HG03342 (cell line): ENCODE measurements around the gene SENP5.

Source experiments
- ATAC-seq: cut with Tn5 transposase; IDR thresholded peaks from one replicate; pipeline ENCODE4 v1.9.1; 2021; ENCODE audit warnings: mild to moderate bottlenecking, moderate library complexity; ENCODE audit not compliant: unreplicated experiment

SENP5 gene

DNA sequence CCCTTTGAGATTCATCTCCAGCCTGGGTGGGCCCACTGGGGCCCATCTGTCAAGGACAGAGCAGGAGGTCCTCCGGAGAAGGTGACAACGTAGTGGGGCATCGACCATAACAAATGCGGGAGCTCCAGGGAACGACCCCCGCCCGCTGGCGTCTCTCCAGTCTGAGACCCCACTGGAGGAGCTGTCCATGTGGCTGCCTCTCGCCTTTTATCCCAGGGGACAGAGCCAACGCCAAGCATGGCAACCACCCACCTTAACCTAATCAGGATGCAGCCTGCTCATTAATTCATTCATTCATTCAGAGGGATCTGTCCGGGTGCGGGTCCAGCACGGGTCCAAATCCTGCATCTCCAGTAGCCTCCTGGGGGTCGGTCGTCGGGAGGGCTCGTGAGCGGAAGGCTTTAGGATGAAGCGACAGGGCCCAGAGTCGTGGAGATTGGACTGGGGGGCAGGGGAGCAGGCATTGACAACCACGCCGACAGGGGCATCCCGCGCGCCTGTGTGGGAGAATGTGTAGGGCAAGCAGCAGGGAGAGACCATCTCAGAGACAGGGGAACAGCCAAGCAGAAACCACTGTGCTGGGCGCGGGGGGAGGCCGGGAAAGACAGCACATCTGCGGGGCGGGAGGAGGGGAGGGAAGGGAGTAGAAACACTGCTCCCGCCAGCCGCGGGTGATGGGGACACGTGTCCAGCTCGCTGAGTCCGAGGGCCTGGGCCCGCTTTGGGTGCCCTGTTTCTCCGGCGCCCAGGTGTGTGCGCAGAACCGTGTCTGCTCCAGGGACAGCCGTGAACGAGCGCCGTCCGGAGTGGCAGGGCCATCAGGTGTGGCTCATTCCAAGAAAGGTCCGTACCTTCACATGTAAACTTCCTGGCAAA is 99.0 kb downstream of the SENP5 start:
- ATAC-seq, result no peak

DNA sequence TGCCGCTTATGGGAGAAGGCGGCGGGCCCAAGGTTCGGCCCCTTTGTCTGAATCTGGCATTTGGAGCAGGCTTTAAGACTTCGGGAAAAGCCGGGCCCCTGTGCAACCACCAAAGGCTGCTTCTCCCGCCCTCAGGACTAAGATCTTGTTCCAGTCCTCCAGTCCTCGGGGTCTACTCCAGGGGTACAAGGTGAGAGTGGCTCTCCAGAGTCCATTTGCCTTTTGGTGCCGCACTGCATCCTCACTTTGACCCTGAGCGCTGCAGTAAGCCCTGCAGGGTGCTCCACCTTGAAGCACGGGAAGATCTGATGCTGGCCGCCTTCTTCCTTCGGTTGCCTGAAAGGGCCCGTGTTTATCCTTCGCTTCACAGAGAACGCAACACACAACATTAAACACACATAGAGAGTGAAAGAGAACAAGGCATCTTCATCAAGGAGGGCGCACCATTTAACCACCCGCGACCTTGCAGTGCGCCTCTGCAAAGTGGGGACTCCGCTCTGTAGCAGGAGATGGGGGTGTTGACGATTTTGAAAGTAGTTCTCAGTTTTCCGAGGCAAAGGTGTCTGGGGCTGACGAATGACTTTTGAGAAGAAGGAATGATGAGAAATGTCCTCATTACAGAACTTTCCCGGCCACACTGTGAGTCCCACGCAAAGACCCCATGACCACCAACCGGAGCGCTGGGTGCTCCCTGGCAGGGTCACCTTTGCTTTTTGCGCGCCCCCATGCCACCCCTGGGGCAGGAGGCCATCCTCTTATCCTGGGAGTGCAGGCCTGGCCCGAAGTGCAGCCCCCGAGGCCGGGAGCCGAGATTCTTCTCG is 99.9 kb downstream of the SENP5 start:
- no peak for ATAC-seq

DNA sequence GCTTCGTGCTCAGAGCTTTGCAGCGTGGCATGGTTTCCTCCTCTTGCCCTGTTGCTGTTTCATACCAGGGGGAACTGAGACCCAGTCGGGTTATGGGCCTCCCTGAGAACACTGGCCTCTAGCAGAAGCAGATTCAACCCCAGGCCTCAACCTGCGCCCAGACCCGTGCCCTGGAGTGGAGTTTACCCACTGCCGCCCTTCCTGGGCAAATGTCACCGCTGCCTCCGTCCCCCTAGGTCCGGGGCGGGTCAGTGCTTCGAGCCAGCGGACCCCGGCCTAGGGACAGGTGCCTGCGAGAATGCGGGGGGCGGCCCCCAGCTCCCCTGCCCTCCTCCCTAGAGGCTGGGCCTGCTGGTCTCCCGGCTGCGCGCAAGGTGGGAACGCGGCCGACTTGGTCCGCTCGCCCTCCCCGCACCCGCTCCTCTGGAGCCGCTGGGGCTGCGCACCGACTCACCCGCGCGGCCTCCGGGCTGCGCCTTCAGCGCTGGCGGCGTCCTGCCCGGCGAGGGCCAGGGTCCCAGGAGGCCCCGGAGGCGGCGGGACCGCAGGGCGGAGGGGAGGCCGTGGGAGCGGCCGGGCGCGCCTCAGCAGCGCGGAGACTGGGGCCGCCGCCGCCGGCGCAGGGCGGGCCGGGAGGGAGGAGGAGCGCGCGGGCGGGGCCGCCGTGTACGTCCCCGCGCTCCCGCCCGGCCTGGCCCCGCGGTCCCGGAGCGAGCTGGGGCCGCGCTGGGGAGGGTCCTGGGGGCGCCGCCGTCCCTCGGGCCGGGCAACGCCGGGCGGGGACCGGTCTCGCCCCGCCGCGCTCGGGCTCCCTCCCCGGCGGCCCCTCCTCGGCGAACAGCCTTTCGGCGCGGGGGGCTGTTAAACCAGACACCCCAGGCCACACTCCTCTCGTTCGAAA is 100.8 kb downstream of the SENP5 start, which contains the start of gene PIGZ:
Gene PIGZ, minus strand, starts transcription at position 601 of the 901 bp plus-strand sequence. CDS start 16,802 bp downstream, outside the sequence.
- ATAC-seq, result peak; percentile 54

DNA sequence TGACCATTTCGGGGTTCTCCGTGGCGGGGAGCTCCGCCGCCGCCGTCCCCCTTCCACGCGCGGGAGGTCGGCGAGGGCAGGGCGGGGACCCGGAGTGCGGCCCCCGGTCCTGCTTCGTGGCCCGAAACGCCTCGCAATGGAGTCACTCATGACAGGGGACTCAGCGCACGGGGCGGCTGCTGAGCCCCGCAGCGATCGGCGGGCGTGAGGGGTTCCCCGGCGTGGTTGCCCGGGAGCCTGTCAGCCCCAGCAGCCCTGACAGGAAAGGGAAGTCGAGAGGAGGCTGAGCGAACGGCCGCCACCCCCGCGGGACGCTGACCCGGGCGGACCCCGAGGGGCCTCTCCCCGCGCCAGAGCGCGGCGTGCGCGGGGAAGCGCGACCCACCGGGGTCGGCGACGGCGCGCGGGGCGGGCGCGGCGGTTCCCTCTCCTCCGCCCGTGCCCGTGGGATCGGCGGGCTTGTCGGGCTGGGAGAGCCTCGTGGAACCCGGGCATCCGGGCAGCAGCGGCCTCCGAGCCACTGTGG is 101.5 kb downstream of the SENP5 start:
- peak; percentile 41 for ATAC-seq

DNA sequence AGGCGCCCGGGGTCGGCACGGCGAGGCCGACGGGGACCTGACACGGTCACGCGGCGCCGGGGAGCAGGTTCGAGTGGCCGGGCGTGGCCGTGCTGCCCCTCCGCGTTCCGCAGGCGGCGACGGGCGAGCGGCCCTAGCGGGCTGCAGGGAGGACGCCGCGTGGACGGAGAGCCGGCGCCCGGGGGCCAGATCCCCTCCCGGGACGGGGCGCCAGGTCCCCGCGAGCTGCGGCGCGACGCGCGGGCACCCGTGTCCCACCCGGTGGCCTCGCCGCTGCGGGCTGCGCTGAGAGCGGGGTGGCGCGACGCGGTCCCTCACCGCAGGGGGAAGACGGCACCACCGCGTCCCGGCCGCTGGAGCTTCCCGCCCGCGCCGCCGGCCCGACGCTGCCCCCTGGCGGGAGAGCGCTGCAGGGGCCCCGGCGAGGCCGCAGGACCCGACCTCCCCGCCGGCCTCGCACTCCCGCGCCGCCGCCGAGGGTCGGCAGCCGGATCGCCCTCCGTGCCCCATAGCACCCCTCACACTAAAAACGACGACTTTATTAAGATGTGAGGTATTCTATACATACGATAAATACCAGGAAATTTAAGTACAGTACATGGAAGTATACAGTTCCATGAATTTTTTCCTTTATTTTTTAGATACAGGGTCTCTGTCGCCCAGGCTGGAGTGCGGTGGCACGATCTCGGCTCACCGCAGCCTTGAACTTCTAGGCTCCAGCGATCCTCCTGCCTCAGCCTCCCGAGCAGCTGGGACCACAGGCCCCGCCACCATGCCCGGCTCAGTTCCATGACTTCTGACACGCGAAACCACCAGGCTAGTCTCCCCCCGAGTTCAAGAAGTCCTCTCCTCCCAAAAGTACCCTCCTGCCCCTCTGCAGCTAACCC is 102.2 kb downstream of the SENP5 start:
- peak; percentile 53 for ATAC-seq

DNA sequence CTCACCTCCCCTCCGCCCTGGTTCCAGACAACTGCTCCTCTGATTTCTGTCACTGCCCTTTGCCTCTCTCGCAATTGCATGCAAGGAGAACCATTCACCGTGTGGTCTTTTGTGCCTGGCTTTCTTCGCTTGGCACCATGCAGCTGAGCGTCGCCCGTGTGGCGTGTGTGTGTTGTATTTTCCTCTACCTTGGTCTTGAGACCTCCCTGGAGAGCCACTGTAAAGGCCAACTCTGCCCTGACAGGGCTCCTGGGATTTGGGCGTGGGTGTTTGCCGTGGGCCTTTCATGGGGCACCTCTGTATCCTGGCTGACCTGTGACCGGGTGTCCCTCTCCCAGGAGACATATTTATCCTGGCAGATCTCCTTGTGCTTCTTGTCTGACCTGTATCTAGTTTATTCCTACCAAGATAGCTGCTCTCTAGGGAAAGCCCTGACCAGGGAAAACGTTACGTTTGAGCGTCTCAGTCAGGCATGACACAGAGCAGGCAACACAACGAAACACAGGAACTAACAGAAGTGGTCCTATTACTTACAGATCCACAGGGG is 102.9 kb downstream of the SENP5 start:
- ATAC-seq, result no peak

DNA sequence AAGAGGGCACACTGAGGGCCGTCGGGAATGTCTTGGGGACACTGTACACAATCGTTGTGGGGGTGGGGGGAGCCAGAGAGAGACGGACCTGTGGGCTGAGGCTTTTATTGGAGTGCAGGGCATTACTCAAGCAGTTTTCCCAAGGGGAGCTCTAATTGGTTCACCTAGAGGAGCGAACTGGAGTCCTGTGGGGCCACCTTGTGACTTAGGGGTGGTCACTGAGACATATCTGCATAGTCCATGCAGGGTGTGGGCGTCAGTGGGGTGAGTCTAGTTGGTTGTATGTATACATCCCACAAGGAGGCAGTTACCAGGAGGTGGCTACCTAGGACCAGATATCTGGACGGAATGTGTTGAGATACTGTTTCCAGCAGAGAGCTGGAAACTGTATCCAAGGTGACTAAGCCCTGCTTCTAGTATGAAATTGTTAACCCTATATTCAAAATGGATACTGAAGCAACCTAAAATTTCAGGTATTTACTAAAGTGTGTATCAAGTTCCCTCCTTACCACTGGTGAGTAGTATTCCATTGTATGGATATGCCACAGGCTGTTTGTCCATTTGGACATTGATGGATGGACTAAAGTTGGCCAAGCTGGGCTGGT is 103.5 kb downstream of the SENP5 start:
- ATAC-seq, result no peak

DNA sequence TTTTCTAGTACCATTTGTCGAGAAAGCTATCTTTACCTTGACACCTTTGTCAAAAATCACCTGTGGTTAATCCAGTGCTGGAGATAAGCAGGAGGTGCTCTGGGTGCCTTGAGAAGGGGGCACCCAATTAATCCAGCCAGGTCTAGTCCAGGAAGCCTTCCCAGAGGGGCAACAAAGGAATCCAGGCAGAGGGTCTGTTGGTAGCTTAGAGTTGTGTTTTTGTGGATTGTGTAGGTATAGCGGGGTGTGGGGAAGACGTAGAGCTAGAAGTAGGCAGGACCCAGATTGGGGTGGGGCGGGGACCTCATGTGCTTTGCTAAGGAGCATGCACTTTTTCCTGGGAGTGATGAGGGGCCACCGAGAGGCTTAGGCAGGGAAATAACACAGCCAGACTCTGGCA is 106.9 kb downstream of the SENP5 start:
- no peak for ATAC-seq

DNA sequence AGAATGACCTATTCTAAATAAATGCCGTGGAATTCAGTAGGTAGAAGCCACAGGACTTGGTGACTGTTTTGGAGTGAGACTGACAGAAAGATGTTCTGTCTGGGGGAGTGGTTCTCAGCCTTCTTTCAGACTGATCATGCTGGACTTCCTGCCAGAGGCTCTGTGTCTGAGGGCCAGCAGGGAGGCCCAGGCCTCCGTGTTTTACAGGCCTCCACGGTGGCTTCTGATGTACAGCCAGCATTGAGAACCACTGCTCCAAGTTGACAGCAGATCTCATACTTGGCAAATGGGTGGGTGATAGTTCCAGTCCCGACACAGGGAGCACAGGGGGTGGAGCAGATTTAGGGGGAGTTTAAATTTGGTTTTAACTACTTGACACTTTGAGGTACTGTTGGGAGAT is 107.6 kb downstream of the SENP5 start:
- no peak for ATAC-seq

DNA sequence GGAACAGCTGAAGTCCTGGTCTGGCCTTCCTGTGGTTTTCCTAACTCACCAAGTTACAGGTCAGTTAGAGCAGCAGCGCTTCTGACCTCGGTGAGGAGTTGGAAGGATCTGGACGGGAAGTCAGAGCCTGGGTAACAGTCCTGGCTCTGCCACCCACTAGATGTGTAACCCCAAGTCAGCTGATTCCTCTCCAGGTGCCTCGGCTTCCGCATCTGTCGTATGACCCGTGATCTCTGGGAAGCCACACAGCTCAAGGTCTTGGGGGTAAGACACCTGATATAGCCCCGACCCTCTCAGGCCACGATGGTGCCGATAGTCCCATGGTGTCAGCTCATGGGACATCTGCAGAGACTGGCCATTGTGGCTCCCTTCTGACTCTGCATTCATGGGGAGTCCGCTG is 109.2 kb downstream of the SENP5 start:
- ATAC-seq, result no peak

DNA sequence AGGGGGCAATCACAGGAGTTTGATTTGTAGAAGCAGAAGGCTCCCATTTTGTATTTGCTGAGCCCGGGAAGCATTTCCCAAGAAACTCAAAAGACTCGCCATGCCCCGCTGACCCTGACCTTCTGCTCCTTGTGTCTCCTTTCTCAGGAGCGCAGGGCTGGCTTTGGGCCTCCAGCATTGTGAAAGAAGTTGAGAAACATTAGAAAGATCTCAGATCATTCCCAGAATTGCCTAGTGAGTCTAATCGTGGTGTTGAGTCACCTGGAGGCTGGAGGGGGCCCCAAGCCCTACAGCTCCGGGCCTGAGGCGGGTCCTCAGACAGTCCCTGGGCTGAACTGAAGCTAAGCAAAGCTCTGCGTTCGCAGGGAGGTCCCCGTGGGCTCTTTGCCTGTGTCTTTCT is 111.8 kb downstream of the SENP5 start:
- ATAC-seq, result no peak

DNA sequence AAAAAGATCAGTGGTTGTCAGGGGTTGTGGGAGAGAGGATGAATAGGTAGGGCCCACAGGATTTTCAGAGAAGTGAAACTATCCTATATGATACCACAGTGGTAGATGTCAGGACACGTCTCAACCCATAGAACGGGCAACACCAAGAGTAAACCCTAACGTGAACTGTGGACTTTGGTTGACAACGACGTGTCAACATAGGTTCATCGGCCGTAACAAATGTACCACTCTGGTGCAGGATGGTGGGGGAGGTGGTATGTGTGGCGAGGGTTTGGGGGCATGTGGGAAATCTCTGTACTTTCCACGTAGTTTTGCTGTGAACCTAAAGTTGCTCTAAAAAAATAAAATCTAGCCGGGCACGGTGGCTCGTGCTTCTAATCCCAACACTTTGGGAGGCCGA is 113.9 kb downstream of the SENP5 start:
- ATAC-seq, result no peak

DNA sequence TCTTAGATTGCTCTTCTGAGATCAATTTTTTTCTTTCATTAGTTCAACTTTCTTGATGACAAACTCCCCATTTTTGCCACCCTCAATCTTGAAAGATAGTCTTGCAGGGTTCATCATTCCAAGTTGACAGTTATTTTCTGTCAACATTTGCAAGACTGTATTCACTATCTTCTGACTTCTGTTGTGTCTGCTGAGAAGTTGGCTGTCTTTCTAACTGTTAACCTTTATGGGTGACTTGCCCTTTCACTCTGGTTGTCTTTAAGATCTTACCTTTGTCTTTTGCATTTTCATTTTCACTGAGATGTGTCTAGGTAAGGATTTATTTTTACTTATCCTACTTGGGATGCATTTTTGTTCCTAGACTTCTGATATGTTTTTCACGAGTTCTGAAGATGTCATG is 115.5 kb downstream of the SENP5 start:
- no peak for ATAC-seq
